ENCODE measurements around the gene CCDC57. TPM values are rescaled to one million over a fixed set of nuclear protein-coding genes. Genes with fewer than 3 reads are reported as not detected.

Gene CCDC57
- total and polyA plus RNA-seq, 2 of the 4 experiments (the other 2 are of a cell fraction), result 7.3 to 31.3 TPM

- H2BK120ac ChIP-seq (ENCODE audit: low read depth, low read length), result no peak overlapping the region
- peak; percentile 24 for DNase-seq
- H3K9ac ChIP-seq (ENCODE audit: low read depth, low read length), result peak overlapping the region; percentile 76
- dilution Hi-C loops (cut with HindIII; ENCODE audit: low sequenced_read_pairs, unreplicated experiment), result no loop called here
- peaks cover 5 to 36% of the 10 kb centered on the region in 2 experiments; a peak in 3 of 4 replicates for H3K79me1 ChIP-seq (ENCODE audit: low read depth in 1 of 2, low read length in 2 of 2)
- peak; percentile 68 for ATAC-seq (ENCODE audit: low read depth)
- H3K27ac ChIP-seq (ENCODE audit: insufficient read depth, low read length), result peak overlapping the region; percentile 51
- peak overlapping the region; percentile 21 for H2BK5ac ChIP-seq (ENCODE audit: low read depth, low read length, poor library complexity, severe bottlenecking)
- peak overlapping the region; percentile 34 to 67; a peak in 3 of 4 replicates for H4K8ac ChIP-seq (ENCODE audit: low read depth in 2 of 2, low read length in 2 of 2)
- H3K4me2 ChIP-seq (ENCODE audit: low read depth, low read length), result peak overlapping the region; percentile 88
- H2AFZ ChIP-seq (replicated peaks; ENCODE audit: low read length, poor library complexity), result peak overlapping the region; percentile 100
- H3K9me1 ChIP-seq (ENCODE audit: insufficient read depth, low read length), result no peaks in the 10 kb centered on the region; the same call in 1 of the 2 replicates
- peak overlapping the region; percentile 57 for H3K4me3 ChIP-seq (ENCODE audit: insufficient read depth, low read depth, low read length)
- intact Hi-C loops (cut with micrococcal nuclease), result no loop called here
- peak overlapping the region; percentile 25; the same call in 1 of the 2 replicates for H4K5ac ChIP-seq (ENCODE audit: low read depth, low read length)
- no peak overlapping the region; the same call in 1 of the 2 replicates for H3K14ac ChIP-seq (replicated peaks; ENCODE audit: low read depth, low read length)
- no peak overlapping the region for H2BK20ac ChIP-seq (ENCODE audit: low read depth, low read length)
- peak overlapping the region; percentile 29 for H3K4ac ChIP-seq (ENCODE audit: low read depth, low read length)
- ChIA-PET POLR2A (ENCODE audit: unreplicated experiment) (no interaction called here), CTCF (no interaction called here)
- H3K23ac ChIP-seq (ENCODE audit: low read depth, low read length), result no peak overlapping the region; the same call in 1 of the 2 replicates
- no peak for TF ChIP-seq NFE2L2 (IDR thresholded peaks at IDR 0.05; ENCODE audit: low read depth, low read length)
- peak; percentile 97 for TF ChIP-seq MXI1 (IDR thresholded peaks at IDR 0.05; ENCODE audit: borderline replicate concordance, low read depth, low read length)
- TF ChIP-seq, protein P1, sequence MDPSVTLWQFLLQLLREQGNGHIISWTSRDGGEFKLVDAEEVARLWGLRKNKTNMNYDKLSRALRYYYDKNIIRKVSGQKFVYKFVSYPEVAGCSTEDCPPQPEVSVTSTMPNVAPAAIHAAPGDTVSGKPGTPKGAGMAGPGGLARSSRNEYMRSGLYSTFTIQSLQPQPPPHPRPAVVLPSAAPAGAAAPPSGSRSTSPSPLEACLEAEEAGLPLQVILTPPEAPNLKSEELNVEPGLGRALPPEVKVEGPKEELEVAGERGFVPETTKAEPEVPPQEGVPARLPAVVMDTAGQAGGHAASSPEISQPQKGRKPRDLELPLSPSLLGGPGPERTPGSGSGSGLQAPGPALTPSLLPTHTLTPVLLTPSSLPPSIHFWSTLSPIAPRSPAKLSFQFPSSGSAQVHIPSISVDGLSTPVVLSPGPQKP (IDR thresholded peaks at IDR 0.05; ENCODE audit: borderline replicate concordance, low read depth, low read length), result no peak
- no peak for TF ChIP-seq CTCF (conservative IDR thresholded peaks at IDR 0.05; ENCODE audit: low read depth, low read length)
- TF ChIP-seq POLR2A (IDR thresholded peaks at IDR 0.05; ENCODE audit: low read depth, low read length), result peak; percentile 46; the same call in 1 of the 2 replicates
- TF ChIP-seq FOS (IDR thresholded peaks at IDR 0.05; ENCODE audit: low read depth, low read length), result no peak
- no peak for TF ChIP-seq MAZ (IDR thresholded peaks at IDR 0.05; ENCODE audit: borderline replicate concordance, low read depth, low read length)
- TF ChIP-seq RCOR1 (IDR thresholded peaks at IDR 0.05; ENCODE audit: insufficient replicate concordance, low read length), result no peak
- TF ChIP-seq, protein P2, sequence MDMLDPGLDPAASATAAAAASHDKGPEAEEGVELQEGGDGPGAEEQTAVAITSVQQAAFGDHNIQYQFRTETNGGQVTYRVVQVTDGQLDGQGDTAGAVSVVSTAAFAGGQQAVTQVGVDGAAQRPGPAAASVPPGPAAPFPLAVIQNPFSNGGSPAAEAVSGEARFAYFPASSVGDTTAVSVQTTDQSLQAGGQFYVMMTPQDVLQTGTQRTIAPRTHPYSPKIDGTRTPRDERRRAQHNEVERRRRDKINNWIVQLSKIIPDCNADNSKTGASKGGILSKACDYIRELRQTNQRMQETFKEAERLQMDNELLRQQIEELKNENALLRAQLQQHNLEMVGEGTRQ (IDR thresholded peaks at IDR 0.05; ENCODE audit: low read depth, low read length), result no peak
- no peak for TF ChIP-seq RFX5 (IDR thresholded peaks at IDR 0.05; ENCODE audit: low read depth, low read length)
- no peak for TF ChIP-seq CEBPB (IDR thresholded peaks at IDR 0.05; ENCODE audit: low read depth, low read length)
- no peak for TF ChIP-seq CHD1 (IDR thresholded peaks at IDR 0.05; ENCODE audit: low read depth, low read length)
- no peak for TF ChIP-seq MAFK (IDR thresholded peaks at IDR 0.05; ENCODE audit: low read depth, low read length)
- TF ChIP-seq RAD21 (IDR thresholded peaks at IDR 0.05; ENCODE audit: low read length), result no peak
- no peak for TF ChIP-seq SMC3 (IDR thresholded peaks at IDR 0.05; ENCODE audit: low read depth, low read length)
- H2BK15ac ChIP-seq (ENCODE audit: low read depth, low read length), result no peak overlapping the region
- peaks cover 32% of the 10 kb centered on the region for H3K36me3 ChIP-seq (ENCODE audit: control insufficient read depth, insufficient read depth, low read length)
- H3K9me3 ChIP-seq (ENCODE audit: control insufficient read depth, insufficient read depth, low read length), result no peaks in the 10 kb centered on the region
- peaks cover 10% of the 10 kb centered on the region for H3K4me1 ChIP-seq (ENCODE audit: control insufficient read depth, insufficient read depth, low read length)
- BruUV-seq (replicated peaks), result no TSS peak
- H2AK9ac ChIP-seq (replicated peaks; ENCODE audit: low read depth, low read length, poor library complexity), result peak overlapping the region; percentile 98
- H4K20me1 ChIP-seq (ENCODE audit: insufficient read depth, low read length), result peaks cover 3% of the 10 kb centered on the region; the same call in 1 of the 2 replicates
- WGBS, 2 experiments (ENCODE audit: extremely low coverage in 2 of 2, insufficient read length in 1 of 2), result 1% methylated on average over 18 of the region's 47 CpGs; no CpG with 5 or more reads in 1 of the 2 experiments
- no peak overlapping the region for H3K56ac ChIP-seq (ENCODE audit: extremely low read depth, insufficient read depth, low read length)
- H3K27me3 ChIP-seq (ENCODE audit: control insufficient read depth, insufficient read depth, low read length), result no peaks in the 10 kb centered on the region
- H4K91ac ChIP-seq (ENCODE audit: insufficient read depth, low read depth, low read length), result no peak overlapping the region; the same call in 1 of the 2 replicates
- in situ Hi-C loops (cut with MboI; ENCODE audit: low sequenced_read_pairs), result no loop called here
- H3K18ac ChIP-seq (ENCODE audit: low read depth, low read length), result no peak overlapping the region
- peak overlapping the region; percentile 43 for H2AK5ac ChIP-seq (ENCODE audit: low read depth, low read length)
These were observed 147.4 kb downstream of the CCDC57 start for GRCh38 chr17:82065193-82065637.

Measured in IMR-90 (cell line).